ENCODE data around the gene CAMK4.

DNA sequence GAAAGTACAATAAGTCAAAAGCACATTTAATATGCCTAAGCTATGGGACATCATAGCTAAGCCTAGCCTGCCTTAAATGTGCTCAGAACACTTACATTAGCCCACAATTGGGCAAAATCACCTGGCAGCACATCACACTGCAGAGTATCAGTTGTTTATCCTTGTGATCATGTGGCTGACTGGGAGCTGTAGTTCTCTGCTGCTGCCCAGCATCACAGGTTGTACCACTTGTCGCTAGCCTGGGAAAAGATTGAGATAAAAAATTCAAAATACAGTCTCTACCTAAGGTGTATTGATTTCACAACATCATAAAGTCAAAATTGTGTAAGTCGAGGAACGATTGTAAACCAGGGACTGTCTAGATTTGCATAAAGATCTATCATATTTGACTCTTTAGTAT, 58.6 kb downstream of the CAMK4 start:
- TF ChIP-seq, protein P1, sequence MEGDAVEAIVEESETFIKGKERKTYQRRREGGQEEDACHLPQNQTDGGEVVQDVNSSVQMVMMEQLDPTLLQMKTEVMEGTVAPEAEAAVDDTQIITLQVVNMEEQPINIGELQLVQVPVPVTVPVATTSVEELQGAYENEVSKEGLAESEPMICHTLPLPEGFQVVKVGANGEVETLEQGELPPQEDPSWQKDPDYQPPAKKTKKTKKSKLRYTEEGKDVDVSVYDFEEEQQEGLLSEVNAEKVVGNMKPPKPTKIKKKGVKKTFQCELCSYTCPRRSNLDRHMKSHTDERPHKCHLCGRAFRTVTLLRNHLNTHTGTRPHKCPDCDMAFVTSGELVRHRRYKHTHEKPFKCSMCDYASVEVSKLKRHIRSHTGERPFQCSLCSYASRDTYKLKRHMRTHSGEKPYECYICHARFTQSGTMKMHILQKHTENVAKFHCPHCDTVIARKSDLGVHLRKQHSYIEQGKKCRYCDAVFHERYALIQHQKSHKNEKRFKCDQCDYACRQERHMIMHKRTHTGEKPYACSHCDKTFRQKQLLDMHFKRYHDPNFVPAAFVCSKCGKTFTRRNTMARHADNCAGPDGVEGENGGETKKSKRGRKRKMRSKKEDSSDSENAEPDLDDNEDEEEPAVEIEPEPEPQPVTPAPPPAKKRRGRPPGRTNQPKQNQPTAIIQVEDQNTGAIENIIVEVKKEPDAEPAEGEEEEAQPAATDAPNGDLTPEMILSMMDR (IDR thresholded peaks at IDR 0.05): no peak
- TF ChIP-seq POLR2A (IDR thresholded peaks at IDR 0.05): no peak
